CD4-positive, alpha-beta T cell (primary cell): ENCODE data around the gene SEMA4D. TPM values are rescaled to one million over a fixed set of nuclear protein-coding genes. Genes with fewer than 3 reads are reported as not detected.

Experiments used
- ATAC-seq: fragments of 200-7000 bp; cut with Tn5 transposase; one replicate; pipeline ENCODE4 v1.10.0; 2022; ENCODE audit warnings: mild to moderate bottlenecking; ENCODE audit not compliant: poor library complexity
- CTCF ChIA-PET: fragments of 350-600 bp; sonication (Branson Sonifier 250); formaldehyde crosslinking; loops from one replicate; lab custom pipeline; 2021; ENCODE audit warnings: antibody characterized with exemption, inconsistent platforms; lab: Charles Lee
- POLR2A ChIA-PET: fragments of 350-600 bp; sonication (Branson Sonifier 250); formaldehyde crosslinking; loops from one replicate; lab custom pipeline; 2021; ENCODE audit warnings: antibody characterized with exemption, inconsistent platforms; lab: Charles Lee
- DNase-seq, 14 experiments: peaks; one replicate each; pipeline ENCODE4 v3.0.0-alpha.2; 2013 to 2020; ENCODE audit warnings: mixed read lengths in 2 of 14
- H3K27ac ChIP-seq, 2 donors: one replicate each; pipeline versions ENCODE4 v1.5.1 to v1.7.0; 2013; ENCODE audit warnings: low read length in 2 of 2, low read depth in 1 of 2, mild to moderate bottlenecking in 1 of 2
- H3K27me3 ChIP-seq, 2 experiments: 1 replicate in 1 of 2; 2 replicates in 1 of 2; pipeline versions ENCODE4 v1.6.1 to v1.7.0; 2013; ENCODE audit warnings: low read length in 2 of 2, control low read depth in 1 of 2, mild to moderate bottlenecking in 1 of 2, moderate library complexity in 1 of 2; ENCODE audit not compliant: insufficient read depth in 2 of 2, control insufficient read depth in 1 of 2
- H3K36me3 ChIP-seq: one replicate; pipeline ENCODE4 v1.6.1; 2013; ENCODE audit warnings: low read length, control low read depth; ENCODE audit not compliant: insufficient read depth
- H3K4me1 ChIP-seq: one replicate; pipeline ENCODE4 v1.6.1; 2013; ENCODE audit warnings: low read length, control low read depth; ENCODE audit not compliant: insufficient read depth
- H3K4me3 ChIP-seq: one replicate; pipeline ENCODE4 v1.5.1; 2013; ENCODE audit warnings: mild to moderate bottlenecking, low read length, moderate library complexity
- H3K9me3 ChIP-seq, 2 experiments: 1 replicate in 1 of 2; 2 replicates in 1 of 2; pipeline versions ENCODE4 v1.6.1 to v1.7.0; 2013; ENCODE audit warnings: low read length in 2 of 2, mild to moderate bottlenecking in 2 of 2, control low read depth in 1 of 2, moderate library complexity in 1 of 2; ENCODE audit not compliant: control insufficient read depth in 1 of 2, insufficient read depth in 1 of 2
- H3K27ac Mint-ChIP-seq: one replicate; pipeline ENCODE4 v1.8.0; 2020; ENCODE audit warnings: mixed read lengths
- H3K27me3 Mint-ChIP-seq: one replicate; pipeline ENCODE4 v1.8.0; 2021; ENCODE audit warnings: mixed read lengths
- H3K36me3 Mint-ChIP-seq: one replicate; pipeline ENCODE4 v1.8.0; 2021; ENCODE audit warnings: low read depth, mixed read lengths
- H3K4me1 Mint-ChIP-seq: one replicate; pipeline ENCODE4 v1.8.0; 2021; ENCODE audit warnings: low read depth, mixed read lengths
- H3K4me3 Mint-ChIP-seq: one replicate; pipeline ENCODE4 v1.8.0; 2020; ENCODE audit warnings: mild to moderate bottlenecking, mixed read lengths
- H3K9me3 Mint-ChIP-seq: one replicate; pipeline ENCODE4 v1.8.0; 2020; ENCODE audit warnings: mixed read lengths
- intact Hi-C, 2 experiments: fragments of 100-400 bp; cut with DNase I in 1 of 2; cut with micrococcal nuclease in 1 of 2; formaldehyde crosslinking; loops; one replicate each; pipeline versions ENCODE4 v1.15.1 to v1.9.0; 2023 to 2025; cut with DNase I, micrococcal nuclease
- total RNA-seq, 174 experiments: library from RNA in 2 of 174; stranded (reverse) in 2 of 174; gene quantifications; one replicate each; pipeline ENCODE4 v1.2.3 and lab custom pipeline; 2021 to 2026
- TF ChIP-seq, protein P1 (sequence below): fragments of 200-600 bp; IDR thresholded peaks from one replicate; pipeline ENCODE4 v1.8.0; 2022; ENCODE audit warnings: antibody characterized with exemption, mild to moderate bottlenecking

SEMA4D gene
- total RNA-seq, 2 experiments from 2014 or later, result 399 to 430 TPM

DNA sequence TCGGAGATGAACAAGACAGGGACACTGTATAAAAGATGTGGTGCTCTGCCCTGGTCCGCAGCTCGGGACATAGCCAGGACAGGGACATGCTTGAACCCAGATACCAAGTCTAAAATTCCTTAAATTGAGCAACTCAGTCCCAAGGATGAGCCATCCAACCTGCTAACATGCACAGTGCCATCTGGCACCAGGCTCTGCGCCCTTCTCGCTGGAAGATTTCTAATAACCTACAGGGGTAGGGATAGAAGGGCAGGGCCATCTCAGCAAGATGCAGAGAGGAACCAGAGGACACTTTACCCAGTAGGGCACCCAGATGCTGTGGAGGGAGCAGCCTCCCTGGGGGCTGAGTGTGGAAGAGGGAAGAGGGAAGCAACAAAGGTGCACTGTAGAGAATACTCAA lies 60.1 kb downstream of the SEMA4D start:
- CTCF ChIA-PET, result interaction anchor here (1.0 to 4.0 kb wide), 4 partner anchors 9 to 119 kb away, joined by 3 to 19 read pairs (median 8); partner anchors contain the start of gene SECISBP2
- peaks cover 99% of the 10 kb centered on the region for H3K4me1 ChIP-seq
- Mint-ChIP-seq H3K4me1 (peaks cover 92% of the 10 kb centered on the region), H3K4me3 (peak overlapping the region; percentile 82), H3K27me3 (no peaks in the 10 kb centered on the region), H3K27ac (peak overlapping the region; percentile 96), H3K9me3 (no peaks in the 10 kb centered on the region), H3K36me3 (peaks cover 82% of the 10 kb centered on the region)
- intact Hi-C loops, result loop anchor here in 1 of 2 experiments (5.0 kb wide), 1 partner anchor 60 kb away; the partner anchor contains the start of gene SEMA4D
- DNase-seq (no peak), ATAC-seq (no peak)
- no peaks in the 10 kb centered on the region for H3K27me3 ChIP-seq
- POLR2A ChIA-PET, result interaction anchor here (0.7 to 2.1 kb wide), 7 partner anchors 12 to 111 kb away, joined by 3 to 7 read pairs (median 3); no protein-coding TSS in a partner anchor
- no peak overlapping the region for H3K4me3 ChIP-seq
- peaks cover 58% of the 10 kb centered on the region for H3K36me3 ChIP-seq
- H3K9me3 ChIP-seq, result no peaks in the 10 kb centered on the region
- peak overlapping the region; percentile 0 to 48 for H3K27ac ChIP-seq
- TF ChIP-seq, protein P1, sequence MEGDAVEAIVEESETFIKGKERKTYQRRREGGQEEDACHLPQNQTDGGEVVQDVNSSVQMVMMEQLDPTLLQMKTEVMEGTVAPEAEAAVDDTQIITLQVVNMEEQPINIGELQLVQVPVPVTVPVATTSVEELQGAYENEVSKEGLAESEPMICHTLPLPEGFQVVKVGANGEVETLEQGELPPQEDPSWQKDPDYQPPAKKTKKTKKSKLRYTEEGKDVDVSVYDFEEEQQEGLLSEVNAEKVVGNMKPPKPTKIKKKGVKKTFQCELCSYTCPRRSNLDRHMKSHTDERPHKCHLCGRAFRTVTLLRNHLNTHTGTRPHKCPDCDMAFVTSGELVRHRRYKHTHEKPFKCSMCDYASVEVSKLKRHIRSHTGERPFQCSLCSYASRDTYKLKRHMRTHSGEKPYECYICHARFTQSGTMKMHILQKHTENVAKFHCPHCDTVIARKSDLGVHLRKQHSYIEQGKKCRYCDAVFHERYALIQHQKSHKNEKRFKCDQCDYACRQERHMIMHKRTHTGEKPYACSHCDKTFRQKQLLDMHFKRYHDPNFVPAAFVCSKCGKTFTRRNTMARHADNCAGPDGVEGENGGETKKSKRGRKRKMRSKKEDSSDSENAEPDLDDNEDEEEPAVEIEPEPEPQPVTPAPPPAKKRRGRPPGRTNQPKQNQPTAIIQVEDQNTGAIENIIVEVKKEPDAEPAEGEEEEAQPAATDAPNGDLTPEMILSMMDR, result no peak

DNA sequence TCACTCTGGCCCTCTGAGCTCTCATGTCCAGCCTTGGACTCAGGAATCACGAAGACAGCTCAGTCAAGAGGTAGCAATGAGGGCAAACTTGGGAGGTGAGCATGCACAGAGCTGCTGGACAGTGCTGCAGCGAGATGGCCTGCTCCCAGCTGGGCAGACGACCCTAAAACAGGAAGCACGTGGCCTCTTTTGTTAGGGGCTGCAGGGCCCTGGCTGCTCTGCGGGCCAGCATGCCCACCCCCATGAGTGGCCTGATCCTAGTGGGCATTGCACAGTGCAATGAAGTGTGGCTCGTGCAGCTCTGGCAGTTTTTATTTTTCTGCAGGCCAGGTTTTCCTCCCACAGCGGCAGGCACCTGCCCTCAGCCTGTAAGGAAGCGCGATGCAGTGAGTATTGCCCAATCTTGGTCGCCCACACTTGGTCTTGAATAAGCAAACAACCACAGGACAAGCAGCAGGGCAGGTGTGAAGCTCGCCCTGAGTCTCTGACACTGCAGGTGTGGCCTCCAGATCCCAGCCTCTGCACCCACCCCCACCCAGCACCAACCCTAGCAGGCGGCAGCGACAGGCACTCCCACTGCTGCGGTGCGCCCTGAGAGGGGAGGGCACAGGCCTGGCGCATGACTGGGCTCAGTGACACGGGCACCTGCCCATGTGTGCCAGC lies 60.8 kb downstream of the SEMA4D start:
- no peaks in the 10 kb centered on the region for H3K27me3 ChIP-seq
- intact Hi-C loops, result loop anchor here in 1 of 2 experiments (5.0 kb wide), 1 partner anchor 60 kb away; the partner anchor contains the start of gene SEMA4D
- DNase-seq (peak; percentile 37 to 90 (median 66)), ATAC-seq (peak; percentile 92)
- ChIA-PET CTCF (interaction anchor here (0.9 to 4.0 kb wide), 4 partner anchors 8 to 119 kb away, joined by 3 to 19 read pairs (median 4); partner anchors contain the start of gene SECISBP2), POLR2A (interaction anchor here (0.7 to 2.1 kb wide), 11 partner anchors 12 to 99 kb away, joined by 3 to 7 read pairs (median 3); no protein-coding TSS in a partner anchor)
- peak overlapping the region; percentile 6 for H3K4me3 ChIP-seq
- peaks cover 93% of the 10 kb centered on the region for H3K4me1 Mint-ChIP-seq
- H3K4me3 Mint-ChIP-seq, result peak overlapping the region; percentile 82
- peaks cover 82% of the 10 kb centered on the region for H3K36me3 Mint-ChIP-seq
- peaks cover 56% of the 10 kb centered on the region for H3K36me3 ChIP-seq
- no peaks in the 10 kb centered on the region for H3K9me3 ChIP-seq
- TF ChIP-seq, protein P1, result no peak
- peak overlapping the region; percentile 0 to 57 for H3K27ac ChIP-seq
- no peaks in the 10 kb centered on the region for H3K9me3 Mint-ChIP-seq
- H3K27me3 Mint-ChIP-seq, result no peaks in the 10 kb centered on the region
- H3K27ac Mint-ChIP-seq, result peak overlapping the region; percentile 96
- peaks cover 99% of the 10 kb centered on the region for H3K4me1 ChIP-seq

DNA sequence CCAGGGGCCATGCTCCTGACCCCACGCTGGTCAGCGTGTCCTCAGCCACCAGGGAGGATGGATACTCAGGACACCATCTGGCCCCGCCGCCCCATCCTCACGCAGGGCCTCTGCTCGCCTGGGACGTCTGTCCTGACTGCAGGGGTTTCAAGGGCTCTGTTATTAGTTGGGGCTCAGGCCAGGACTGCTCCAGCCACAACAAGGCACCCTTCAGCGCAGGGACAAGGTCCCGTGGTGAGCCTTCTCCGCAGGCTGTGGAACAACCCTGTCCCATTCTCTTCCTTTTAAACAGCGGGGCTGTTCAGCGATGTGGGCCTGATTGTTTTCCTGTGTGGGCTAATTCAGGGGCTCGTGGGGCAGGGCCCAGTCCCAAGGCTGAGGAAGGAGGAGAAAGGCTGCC lies 61.6 kb downstream of the SEMA4D start:
- Histone ChIP-seq H3K27ac (peak overlapping the region; percentile 46 to 57), H3K4me3 (no peak overlapping the region), H3K9me3 (no peaks in the 10 kb centered on the region), H3K4me1 (peaks cover 99% of the 10 kb centered on the region), H3K36me3 (peaks cover 50% of the 10 kb centered on the region), H3K27me3 (no peaks in the 10 kb centered on the region)
- Mint-ChIP-seq H3K4me1 (peaks cover 94% of the 10 kb centered on the region), H3K9me3 (no peaks in the 10 kb centered on the region), H3K27ac (peak overlapping the region; percentile 96), H3K36me3 (peaks cover 78% of the 10 kb centered on the region), H3K27me3 (no peaks in the 10 kb centered on the region), H3K4me3 (no peak overlapping the region)
- ATAC-seq, result no peak
- intact Hi-C loops, result loop anchor here in 1 of 2 experiments (5.0 kb wide), 1 partner anchor 61 kb away; the partner anchor contains the start of gene SEMA4D
- DNase-seq, result no peak
- POLR2A ChIA-PET, result interaction anchor here (0.6 to 1.6 kb wide), 8 partner anchors 13 to 93 kb away, joined by 3 to 6 read pairs (median 4); no protein-coding TSS in a partner anchor
- CTCF ChIA-PET, result interaction anchor here (0.8 to 1.3 kb wide), 3 partner anchors 11 to 113 kb away, joined by 3 to 4 read pairs (median 3); no protein-coding TSS in a partner anchor
- TF ChIP-seq, protein P1, result no peak
